Parathyroid adenoma (tissue), 2 donors: ENCODE measurements around the gene NUP210L.
A peak's percentile ranks its signal among the peaks of the same experiment; 100 is the strongest.

ENCODE experiments used
- H2AFZ ChIP-seq: fragments of 300-600 bp; sonication (generic); one replicate; pipeline ENCODE4 v1.7.0; 2017; ENCODE audit warnings: antibody characterized with exemption, mild to moderate bottlenecking
- H3K27ac ChIP-seq: fragments of 300-600 bp; sonication (generic); one replicate; pipeline ENCODE4 v1.7.0; 2017
- H3K27me3 ChIP-seq: fragments of 300-600 bp; sonication (generic); one replicate; pipeline ENCODE4 v1.7.0; 2017; ENCODE audit warnings: low read length; ENCODE audit not compliant: control insufficient read depth, insufficient read depth
- H3K36me3 ChIP-seq: fragments of 300-600 bp; sonication (generic); one replicate; pipeline ENCODE4 v1.7.0; 2017; ENCODE audit warnings: low read length; ENCODE audit not compliant: control insufficient read depth, insufficient read depth
- H3K4me1 ChIP-seq: fragments of 300-600 bp; sonication (generic); one replicate; pipeline ENCODE4 v1.7.0; 2017; ENCODE audit warnings: control low read depth
- H3K4me2 ChIP-seq: fragments of 300-600 bp; sonication (generic); one replicate; pipeline ENCODE4 v1.7.0; 2017; ENCODE audit warnings: low read length
- H3K4me3 ChIP-seq: fragments of 300-600 bp; sonication (generic); one replicate; pipeline ENCODE4 v1.7.0; 2017; ENCODE audit warnings: low read depth, low read length
- H3K79me2 ChIP-seq: fragments of 300-600 bp; sonication (generic); one replicate; pipeline ENCODE4 v1.7.0; 2017; ENCODE audit warnings: control low read depth
- H3K9ac ChIP-seq: fragments of 300-600 bp; sonication (generic); one replicate; pipeline ENCODE4 v1.7.0; 2017; ENCODE audit warnings: mild to moderate bottlenecking
- H3K9me3 ChIP-seq: fragments of 300-600 bp; sonication (generic); one replicate; pipeline ENCODE4 v1.7.0; 2017; ENCODE audit warnings: low read length; ENCODE audit not compliant: control insufficient read depth
- TF ChIP-seq, protein P1 (sequence below): fragments of 300-600 bp; sonication (generic); IDR thresholded peaks from one replicate; pipeline ENCODE4 v1.7.0; 2017; ENCODE audit warnings: antibody characterized with exemption, mild to moderate bottlenecking
- donor health status: primary hyperparathyroidism.

The NUP210L gene

DNA sequence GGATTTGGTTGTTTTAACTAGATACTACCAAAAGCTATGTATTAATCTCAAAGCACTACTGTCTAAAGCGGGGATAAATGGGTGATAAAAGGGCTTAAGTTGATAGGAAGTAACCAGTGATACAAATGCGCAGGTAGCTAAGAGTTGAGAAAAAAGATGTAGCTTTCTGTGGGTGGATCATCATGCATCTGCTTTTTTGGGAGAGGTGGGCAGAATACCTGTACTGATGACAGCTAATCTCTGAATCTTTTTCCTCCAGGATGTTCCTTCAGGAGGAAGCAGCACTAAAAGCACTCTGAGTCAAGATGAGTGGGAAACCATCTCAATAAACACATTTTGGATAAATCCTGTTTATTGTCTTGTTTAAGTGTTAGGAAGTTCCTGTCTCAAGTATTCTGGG is 163.1 kb downstream of the NUP210L start:
- Histone ChIP-seq H3K27me3 (no peaks in the 10 kb centered on the region), H3K4me3 (peak overlapping the region; percentile 95), H3K9me3 (no peaks in the 10 kb centered on the region), H3K4me1 (no peaks in the 10 kb centered on the region), H3K79me2 (peaks cover 3% of the 10 kb centered on the region), H3K4me2 (peak overlapping the region; percentile 85), H2AFZ (no peak overlapping the region), H3K9ac (no peak overlapping the region), H3K27ac (no peak overlapping the region), H3K36me3 (peaks cover 2% of the 10 kb centered on the region)
- TF ChIP-seq, protein P1, sequence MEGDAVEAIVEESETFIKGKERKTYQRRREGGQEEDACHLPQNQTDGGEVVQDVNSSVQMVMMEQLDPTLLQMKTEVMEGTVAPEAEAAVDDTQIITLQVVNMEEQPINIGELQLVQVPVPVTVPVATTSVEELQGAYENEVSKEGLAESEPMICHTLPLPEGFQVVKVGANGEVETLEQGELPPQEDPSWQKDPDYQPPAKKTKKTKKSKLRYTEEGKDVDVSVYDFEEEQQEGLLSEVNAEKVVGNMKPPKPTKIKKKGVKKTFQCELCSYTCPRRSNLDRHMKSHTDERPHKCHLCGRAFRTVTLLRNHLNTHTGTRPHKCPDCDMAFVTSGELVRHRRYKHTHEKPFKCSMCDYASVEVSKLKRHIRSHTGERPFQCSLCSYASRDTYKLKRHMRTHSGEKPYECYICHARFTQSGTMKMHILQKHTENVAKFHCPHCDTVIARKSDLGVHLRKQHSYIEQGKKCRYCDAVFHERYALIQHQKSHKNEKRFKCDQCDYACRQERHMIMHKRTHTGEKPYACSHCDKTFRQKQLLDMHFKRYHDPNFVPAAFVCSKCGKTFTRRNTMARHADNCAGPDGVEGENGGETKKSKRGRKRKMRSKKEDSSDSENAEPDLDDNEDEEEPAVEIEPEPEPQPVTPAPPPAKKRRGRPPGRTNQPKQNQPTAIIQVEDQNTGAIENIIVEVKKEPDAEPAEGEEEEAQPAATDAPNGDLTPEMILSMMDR = no peak

DNA sequence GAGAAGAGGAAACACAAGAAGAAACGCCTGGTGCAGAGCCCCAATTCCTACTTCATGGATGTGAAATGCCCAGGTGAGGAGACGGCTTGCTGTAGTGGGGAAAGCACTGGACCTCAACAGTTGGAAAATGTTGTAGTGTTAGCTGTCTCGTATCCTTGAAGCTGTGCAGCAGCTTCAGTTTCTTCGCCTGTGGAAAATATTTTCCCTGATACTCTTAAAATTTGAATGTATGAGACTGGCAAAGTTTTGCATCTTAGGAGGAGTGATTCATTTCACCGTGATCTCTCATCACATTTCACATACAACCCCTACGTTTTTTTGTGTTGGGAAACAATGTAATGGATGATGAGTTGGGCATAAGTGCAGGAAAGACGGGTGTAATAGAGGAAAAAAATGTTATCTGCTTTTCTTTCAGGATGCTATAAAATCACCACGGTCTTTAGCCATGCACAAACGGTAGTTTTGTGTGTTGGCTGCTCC is 163.7 kb downstream of the NUP210L start:
- peaks cover 3% of the 10 kb centered on the region for H3K79me2 ChIP-seq
- H3K9ac ChIP-seq = peak overlapping the region; percentile 11
- H3K36me3 ChIP-seq = peaks cover 2% of the 10 kb centered on the region
- H3K4me3 ChIP-seq = peak overlapping the region; percentile 95
- peak overlapping the region; percentile 85 for H3K4me2 ChIP-seq
- H3K27ac ChIP-seq = peak overlapping the region; percentile 95
- H3K4me1 ChIP-seq = no peaks in the 10 kb centered on the region
- no peaks in the 10 kb centered on the region for H3K9me3 ChIP-seq
- TF ChIP-seq, protein P1 = no peak
- H2AFZ ChIP-seq = peak overlapping the region; percentile 89
- no peaks in the 10 kb centered on the region for H3K27me3 ChIP-seq

DNA sequence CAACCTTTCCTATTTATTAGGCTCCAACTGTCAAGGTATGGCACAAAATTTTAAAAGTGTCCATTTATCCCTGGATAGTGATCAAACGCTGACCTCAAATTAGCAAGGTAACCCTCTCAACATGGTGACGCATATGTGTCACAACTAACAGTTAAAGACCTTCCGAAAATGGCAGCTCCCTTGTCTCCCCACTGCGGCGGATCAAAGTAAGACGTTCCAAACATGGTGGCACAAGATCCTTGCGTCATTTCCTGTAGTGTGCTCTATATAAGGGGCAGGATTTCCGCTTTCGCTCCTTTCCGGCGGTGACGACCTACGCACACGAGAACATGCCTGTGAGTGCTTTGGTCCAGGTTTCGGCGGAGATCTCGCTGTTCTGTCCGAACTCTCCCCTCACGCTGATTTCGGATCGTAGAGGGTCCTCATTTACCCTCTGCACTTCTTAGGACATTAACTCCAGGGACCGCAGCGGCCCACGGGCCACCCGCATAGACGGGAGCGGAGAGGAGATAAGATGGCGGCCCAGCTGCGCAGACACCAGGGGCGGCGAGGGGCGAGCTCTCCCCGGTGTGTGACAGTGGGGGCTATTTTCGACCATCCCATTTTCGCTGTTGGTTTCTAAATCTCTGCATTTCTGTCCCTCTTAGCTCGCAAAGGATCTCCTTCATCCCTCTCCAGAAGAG is 164.3 kb downstream of the NUP210L start, which contains the start of gene RPS27:
RPS27 (plus strand) TSS at position 295 of the 683 bp plus-strand sequence; CDS start at position 330, 35 bp downstream.
- Histone ChIP-seq H3K27ac (peak within 1 kb of the TSS; percentile 95), H3K79me2 (peaks cover 3% of the 10 kb centered on the region), H3K4me3 (peak within 1 kb of the TSS; percentile 95), H3K9ac (peak within 1 kb of the TSS; percentile 11), H3K4me1 (no peaks in the 10 kb centered on the region), H3K27me3 (no peaks in the 10 kb centered on the region), H3K36me3 (peaks cover 2% of the 10 kb centered on the region), H3K4me2 (peak within 1 kb of the TSS; percentile 85), H2AFZ (peak within 1 kb of the TSS; percentile 89), H3K9me3 (no peaks in the 10 kb centered on the region)
- TF ChIP-seq, protein P1 = no peak

DNA sequence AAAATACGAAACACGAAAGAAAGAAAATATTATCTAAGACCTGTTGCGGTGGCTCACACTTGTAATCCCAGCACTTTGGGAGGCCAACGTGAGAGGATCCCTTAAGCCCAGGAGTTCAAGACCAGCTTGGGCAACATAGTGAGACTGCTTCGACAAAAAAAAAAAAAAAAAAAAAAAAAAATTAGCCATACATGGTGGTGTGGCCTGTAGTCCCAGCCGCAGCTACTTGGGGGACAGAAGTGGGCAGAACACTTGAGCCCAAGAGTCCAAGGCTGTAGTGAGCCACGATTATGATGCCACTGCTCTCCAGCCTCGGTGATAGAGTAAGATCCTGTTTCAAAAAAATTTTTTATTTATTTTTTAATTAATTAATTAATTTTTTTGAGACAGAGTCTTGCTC is 167.3 kb downstream of the NUP210L start:
- TF ChIP-seq, protein P1 = no peak
- H3K4me1 ChIP-seq = no peaks in the 10 kb centered on the region

More for the DNA sequence above, 167.3 kb downstream of the NUP210L start:
- H3K79me2 ChIP-seq = peaks cover 3% of the 10 kb centered on the region
- H3K4me2 ChIP-seq = no peak overlapping the region
- no peak overlapping the region for H3K9ac ChIP-seq
- no peak overlapping the region for H3K4me3 ChIP-seq
- peaks cover 2% of the 10 kb centered on the region for H3K36me3 ChIP-seq
- no peaks in the 10 kb centered on the region for H3K27me3 ChIP-seq
- H2AFZ ChIP-seq = no peak overlapping the region
- H3K27ac ChIP-seq = no peak overlapping the region
- no peaks in the 10 kb centered on the region for H3K9me3 ChIP-seq
